ENCODE results near the gene PDE4B. TPM values are rescaled to one million over a fixed set of nuclear protein-coding genes. Genes with fewer than 3 reads are reported as not detected.

The PDE4B gene
- total RNA-seq, 2 donors from 2014 or later, result 18.1 to 55.4 TPM

GRCh38 chr1:66413136-66413837 lies 620.6 kb downstream of the PDE4B start:
- 50% methylated on average over 2 of the region's 2 CpGs for WGBS
- intact Hi-C loops (cut with DNase I), result no loop called here
- Histone ChIP-seq H3K9me3 (no peaks in the 10 kb centered on the region), H3K4me1 (replicated peaks) (no peaks in the 10 kb centered on the region), H3K4me3 (no peak overlapping the region), H3K36me3 (no peaks in the 10 kb centered on the region), H3K27me3 (replicated peaks; ENCODE audit: insufficient read depth) (no peaks in the 10 kb centered on the region), H3K27ac (no peak overlapping the region)
- DNase-seq (ENCODE audit: low spot score), result no peak
- no peak for TF ChIP-seq POLR2AphosphoS5 (IDR thresholded peaks at IDR 0.05)
- TF ChIP-seq POLR2A (IDR thresholded peaks at IDR 0.05), result no peak
- no peak for TF ChIP-seq CTCF (IDR thresholded peaks at IDR 0.05)

GRCh38 chr1:66413838-66414175 lies 621.1 kb downstream of the PDE4B start:
- Histone ChIP-seq H3K27me3 (replicated peaks; ENCODE audit: insufficient read depth) (no peaks in the 10 kb centered on the region), H3K27ac (no peak overlapping the region), H3K4me1 (replicated peaks) (no peaks in the 10 kb centered on the region), H3K9me3 (no peaks in the 10 kb centered on the region), H3K36me3 (no peaks in the 10 kb centered on the region), H3K4me3 (no peak overlapping the region)
- no peak for DNase-seq (ENCODE audit: low spot score)
- intact Hi-C loops (cut with DNase I), result no loop called here
- TF ChIP-seq POLR2AphosphoS5 (IDR thresholded peaks at IDR 0.05) (no peak), CTCF (IDR thresholded peaks at IDR 0.05) (no peak), POLR2A (IDR thresholded peaks at IDR 0.05) (no peak)
- 58% methylated on average over 3 of the region's 3 CpGs for WGBS

GRCh38 chr1:66415281-66415680 lies 622.6 kb downstream of the PDE4B start:
- Histone ChIP-seq H3K4me3 (no peak overlapping the region), H3K36me3 (no peaks in the 10 kb centered on the region), H3K27me3 (replicated peaks; ENCODE audit: insufficient read depth) (no peaks in the 10 kb centered on the region), H3K9me3 (no peaks in the 10 kb centered on the region), H3K4me1 (replicated peaks) (no peaks in the 10 kb centered on the region), H3K27ac (no peak overlapping the region)
- no peak for TF ChIP-seq POLR2AphosphoS5 (IDR thresholded peaks at IDR 0.05)
- TF ChIP-seq CTCF (IDR thresholded peaks at IDR 0.05), result no peak
- no peak for DNase-seq (ENCODE audit: low spot score)
- WGBS, result 92% methylated on average over 2 of the region's 2 CpGs
- intact Hi-C loops (cut with DNase I), result no loop called here

- WGBS, result 84% methylated on average over 1 of the region's 1 CpG
- Histone ChIP-seq H3K36me3 (no peaks in the 10 kb centered on the region), H3K27ac (no peak overlapping the region), H3K27me3 (replicated peaks; ENCODE audit: insufficient read depth) (no peaks in the 10 kb centered on the region), H3K9me3 (no peaks in the 10 kb centered on the region), H3K4me3 (no peak overlapping the region), H3K4me1 (replicated peaks) (no peaks in the 10 kb centered on the region)
- no peak for TF ChIP-seq POLR2AphosphoS5 (IDR thresholded peaks at IDR 0.05)
- TF ChIP-seq CTCF (IDR thresholded peaks at IDR 0.05), result no peak
- TF ChIP-seq POLR2A (IDR thresholded peaks at IDR 0.05), result no peak
- intact Hi-C loops (cut with DNase I), result no loop called here
- DNase-seq (ENCODE audit: low spot score), result no peak
Observed at GRCh38 chr1:66415866-66416265, 623.2 kb downstream of the PDE4B start.

- no peak for TF ChIP-seq POLR2AphosphoS5 (IDR thresholded peaks at IDR 0.05)
- no peak for TF ChIP-seq CTCF (IDR thresholded peaks at IDR 0.05)
- no peak for TF ChIP-seq POLR2A (IDR thresholded peaks at IDR 0.05)
- 91% methylated on average over 3 of the region's 3 CpGs for WGBS
- intact Hi-C loops (cut with DNase I), result no loop called here
- no peaks in the 10 kb centered on the region for H3K36me3 ChIP-seq
- no peaks in the 10 kb centered on the region for H3K4me1 ChIP-seq (replicated peaks)
- H3K9me3 ChIP-seq, result no peaks in the 10 kb centered on the region
- no peak overlapping the region for H3K4me3 ChIP-seq
- no peaks in the 10 kb centered on the region for H3K27me3 ChIP-seq (replicated peaks; ENCODE audit: insufficient read depth)
- H3K27ac ChIP-seq, result no peak overlapping the region
- DNase-seq (ENCODE audit: low spot score), result no peak
Observed at GRCh38 chr1:66416295-66416694, 623.6 kb downstream of the PDE4B start.
